H9 (cell line): ENCODE results near the gene FCGR3A. TPM values are rescaled to one million over a fixed set of nuclear protein-coding genes. Genes with fewer than 3 reads are reported as not detected.

ENCODE experiments used
- DNase-seq: peaks from one replicate; pipeline ENCODE4 v3.0.0-alpha.2; 2017
- H2AFZ ChIP-seq: one replicate; pipeline ENCODE4 v1.6.1; 2013; ENCODE audit warnings: mild to moderate bottlenecking, low read length, control low read depth, moderate library complexity
- H2AK5ac ChIP-seq: 2 replicates; pipeline ENCODE4 v1.6.1; 2013; ENCODE audit warnings: low read length, control low read depth, mixed read lengths; ENCODE audit not compliant: insufficient read length
- H2BK120ac ChIP-seq: one replicate; pipeline ENCODE4 v1.6.1; 2013; ENCODE audit warnings: low read depth, mild to moderate bottlenecking, low read length, control low read depth, inconsistent platforms; ENCODE audit not compliant: poor library complexity, severe bottlenecking
- H2BK12ac ChIP-seq: 2 replicates; pipeline ENCODE4 v1.6.1; 2013; ENCODE audit warnings: low read length, control low read depth, mixed read lengths, low read depth; ENCODE audit not compliant: insufficient read length
- H2BK15ac ChIP-seq: 2 replicates; pipeline ENCODE4 v1.6.1; 2013; ENCODE audit warnings: low read depth, low read length, control low read depth
- H2BK20ac ChIP-seq: one replicate; pipeline ENCODE4 v1.6.1; 2013; ENCODE audit warnings: low read depth, mild to moderate bottlenecking, low read length, control low read depth, inconsistent platforms; ENCODE audit not compliant: poor library complexity, severe bottlenecking
- H2BK5ac ChIP-seq: 2 replicates; pipeline ENCODE4 v1.6.1; 2013; ENCODE audit warnings: low read length, control low read depth, mixed read lengths; ENCODE audit not compliant: insufficient read length
- H3K14ac ChIP-seq: 2 replicates; pipeline ENCODE4 v1.6.1; 2013; ENCODE audit warnings: low read length, control low read depth; ENCODE audit not compliant: insufficient read depth
- H3K18ac ChIP-seq: 2 replicates; pipeline ENCODE4 v1.6.1; 2013; ENCODE audit warnings: low read depth, mild to moderate bottlenecking, mixed read lengths, low read length, control low read depth; ENCODE audit not compliant: insufficient read length
- H3K23ac ChIP-seq: 2 replicates; pipeline ENCODE4 v1.6.1; 2013; ENCODE audit warnings: low read length, control low read depth, mixed read lengths, low read depth; ENCODE audit not compliant: insufficient read length
- H3K23me2 ChIP-seq: 2 replicates; pipeline ENCODE4 v1.6.1; 2013; ENCODE audit warnings: low read depth, mild to moderate bottlenecking, mixed read lengths, low read length, control low read depth; ENCODE audit not compliant: insufficient read length, poor library complexity, severe bottlenecking
- H3K27ac ChIP-seq: 2 replicates; pipeline ENCODE4 v1.5.1; 2013; ENCODE audit warnings: low read length, control low read depth, mixed read lengths, low read depth; ENCODE audit not compliant: insufficient read length
- H3K27me3 ChIP-seq: 2 replicates; pipeline ENCODE4 v1.6.1; 2013; ENCODE audit warnings: low read length, control low read depth, inconsistent platforms; ENCODE audit not compliant: insufficient read depth
- H3K4ac ChIP-seq: 2 replicates; pipeline ENCODE4 v1.6.1; 2013; ENCODE audit warnings: low read depth, mild to moderate bottlenecking, control low read depth, inconsistent platforms, low read length, moderate library complexity
- H3K4me1 ChIP-seq: 2 replicates; pipeline ENCODE4 v1.6.1; 2013; ENCODE audit warnings: low read length, control low read depth, inconsistent platforms; ENCODE audit not compliant: insufficient read depth
- H3K4me2 ChIP-seq: 2 replicates; pipeline ENCODE4 v1.6.1; 2013; ENCODE audit warnings: low read length, control low read depth, mixed read lengths; ENCODE audit not compliant: insufficient read length, insufficient read depth
- H3K56ac ChIP-seq: 2 replicates; pipeline ENCODE4 v1.6.1; 2013; ENCODE audit warnings: low read depth, mild to moderate bottlenecking, mixed read lengths, low read length, control low read depth; ENCODE audit not compliant: insufficient read length
- H3K79me1 ChIP-seq: 2 replicates; pipeline ENCODE4 v1.6.1; 2013; ENCODE audit warnings: low read depth, mild to moderate bottlenecking, moderate library complexity, low read length, control low read depth, inconsistent platforms; ENCODE audit not compliant: insufficient read depth, poor library complexity, severe bottlenecking
- H3K79me2 ChIP-seq: 2 replicates; pipeline ENCODE4 v1.6.1; 2013; ENCODE audit warnings: low read length, control low read depth, inconsistent platforms; ENCODE audit not compliant: insufficient read depth
- H3K9ac ChIP-seq: 2 replicates; pipeline ENCODE4 v1.6.1; 2013; ENCODE audit warnings: low read length, control low read depth, mixed read lengths; ENCODE audit not compliant: insufficient read length; ENCODE audit errors: extremely low read depth
- H3K9me3 ChIP-seq: one replicate; pipeline ENCODE4 v1.6.1; 2013; ENCODE audit warnings: low read depth, low read length, inconsistent platforms; ENCODE audit not compliant: control insufficient read depth
- H3T11ph ChIP-seq: one replicate; pipeline ENCODE4 v1.6.1; 2013; ENCODE audit warnings: mild to moderate bottlenecking, low read length, control low read depth, inconsistent platforms
- H4K20me1 ChIP-seq: one replicate; pipeline ENCODE4 v1.6.1; 2013; ENCODE audit not compliant: control insufficient read depth, insufficient read length, insufficient read depth
- H4K5ac ChIP-seq: 2 replicates; pipeline ENCODE4 v1.6.1; 2013; ENCODE audit warnings: low read depth, mild to moderate bottlenecking, mixed read lengths, low read length, control low read depth; ENCODE audit not compliant: insufficient read length
- H4K8ac ChIP-seq: replicated peaks from 2 replicates; pipeline ENCODE4 v1.6.1; 2013; ENCODE audit warnings: low read length, control low read depth, mixed read lengths, low read depth; ENCODE audit not compliant: insufficient read length
- H4K91ac ChIP-seq: 2 replicates; pipeline ENCODE4 v1.6.1; 2013; ENCODE audit warnings: low read depth, mild to moderate bottlenecking, moderate library complexity, mixed read lengths, low read length, control low read depth; ENCODE audit not compliant: insufficient read length
- H3K27ac Mint-ChIP-seq, 3 experiments: 2 replicates in 2 of 3; 3 replicates in 1 of 3; pipeline ENCODE4 v1.8.0; 2020 to 2021; ENCODE audit warnings: mixed read lengths in 3 of 3, mild to moderate bottlenecking in 1 of 3, moderate library complexity in 1 of 3
- H3K27me3 Mint-ChIP-seq: 2 replicates; pipeline ENCODE4 v1.8.0; 2021; ENCODE audit warnings: low read depth, mild to moderate bottlenecking, moderate library complexity, mixed read lengths
- H3K36me3 Mint-ChIP-seq, 3 experiments: 2 replicates in 2 of 3; 3 replicates in 1 of 3; pipeline ENCODE4 v1.8.0; 2020 to 2021; ENCODE audit warnings: low read depth in 3 of 3, mixed read lengths in 3 of 3; ENCODE audit not compliant: insufficient read depth in 1 of 3
- H3K4me1 Mint-ChIP-seq, 2 experiments: 2 replicates each; pipeline ENCODE4 v1.8.0; 2020; ENCODE audit warnings: mixed read lengths in 2 of 2
- H3K4me3 Mint-ChIP-seq, 2 experiments: 2 replicates in 1 of 2; 3 replicates in 1 of 2; pipeline ENCODE4 v1.8.0; 2020 to 2021; ENCODE audit warnings: mild to moderate bottlenecking in 2 of 2, mixed read lengths in 2 of 2, moderate library complexity in 1 of 2
- H3K9me3 Mint-ChIP-seq, 2 experiments: 2 replicates in 1 of 2; 3 replicates in 1 of 2; pipeline ENCODE4 v1.8.0; 2020; ENCODE audit warnings: mild to moderate bottlenecking in 2 of 2, mixed read lengths in 2 of 2, moderate library complexity in 1 of 2
- CTCF ChIP-seq: fragments of 200-600 bp; sonication (generic); conservative IDR thresholded peaks from 3 replicates; pipeline ENCODE4 v1.8.0; 2021; ENCODE audit warnings: antibody characterized with exemption, mild to moderate bottlenecking
- WGBS: extraction: QIAGEN DNeasy Blood & Tissue Kit; methylation state at CpG from one replicate; pipeline ENCODE4 v1.1.7; 2013; ENCODE audit warnings: missing lambda C conversion rate, low lambda C conversion rate, mixed read lengths; ENCODE audit not compliant: insufficient read length; ENCODE audit errors: extremely low coverage; 5-methylcytosine and 5-hydroxymethylcytosine counted together
- total RNA-seq: library from RNA; stranded (reverse); gene quantifications from 2 replicates; pipeline ENCODE4 v1.2.1, GENCODE V29; 2021

Gene FCGR3A
- total RNA-seq, 1 experiment from 2014 or later: not detected

- no peak overlapping the region for H4K91ac ChIP-seq
- H3K9me3 Mint-ChIP-seq: no peaks in the 10 kb centered on the region; a peak in 1 of 5 replicates
- peaks cover 13% of the 10 kb centered on the region for H3K27me3 Mint-ChIP-seq
- no peak overlapping the region for H2BK20ac ChIP-seq
- H4K20me1 ChIP-seq: no peaks in the 10 kb centered on the region
- H2BK5ac ChIP-seq: no peak overlapping the region
- no peak overlapping the region for H2BK15ac ChIP-seq
- H3K4me2 ChIP-seq: no peak overlapping the region
- no peaks in the 10 kb centered on the region for H3K4me1 ChIP-seq
- H2AFZ ChIP-seq: no peak overlapping the region
- H3K18ac ChIP-seq: no peak overlapping the region
- H3K9ac ChIP-seq: no peak overlapping the region
- H2BK120ac ChIP-seq: no peak overlapping the region
- DNase-seq: no peak
- H3K9me3 ChIP-seq: no peaks in the 10 kb centered on the region
- peaks cover 13 to 17% of the 10 kb centered on the region in 2 experiments for H3K4me1 Mint-ChIP-seq
- no peak overlapping the region for H2BK12ac ChIP-seq
- no peak overlapping the region for H3K56ac ChIP-seq
- no peaks in the 10 kb centered on the region for H3K79me1 ChIP-seq
- H3K79me2 ChIP-seq: no peaks in the 10 kb centered on the region
- no CpG with 5 or more reads among the region's 4 CpGs for WGBS
- H3K27ac ChIP-seq: no peak overlapping the region
- no peak overlapping the region for H4K8ac ChIP-seq
- no peak overlapping the region for H3K27ac Mint-ChIP-seq
- H3T11ph ChIP-seq: no peak overlapping the region
- no peak overlapping the region for H3K23ac ChIP-seq
- no peak for TF ChIP-seq CTCF
- H2AK5ac ChIP-seq: no peak overlapping the region
- H3K14ac ChIP-seq: no peak overlapping the region
- H3K4me3 Mint-ChIP-seq: no peak overlapping the region
- no peaks in the 10 kb centered on the region for H3K23me2 ChIP-seq
- H3K27me3 ChIP-seq: no peaks in the 10 kb centered on the region
- no peak overlapping the region for H3K4ac ChIP-seq
- no peak overlapping the region for H4K5ac ChIP-seq
- no peaks in the 10 kb centered on the region for H3K36me3 Mint-ChIP-seq
Measured at GRCh38 chr1:161502181-161502580, 47.4 kb downstream of the FCGR3A start.
